ENCODE measurements around the gene MT1H. TPM values are rescaled to one million over a fixed set of nuclear protein-coding genes. Genes with fewer than 3 reads are reported as not detected.
"Not testable (repeated sequence)": the region's sequence is repeated elsewhere in the genome, so short reads cannot be mapped to it uniquely, and the experiment has no call there.

The MT1H gene
- 100 to 1,000 TPM in 1 of 12 donors, 10 to 100 TPM in 1, 1 to 10 TPM in 2, not detected in 8; 1.1 to 179 (median 5.6) TPM for polyA plus RNA-seq (ENCODE audit: insufficient read length in 12 of 12)
- long read RNA-seq, donor 1, transcript MT1H-202 (2 exons, 697 nt), result minor isoform, 14 of 746 reads
- long read RNA-seq, donor 1, transcript MT1H-201 (3 exons, 397 nt), result major isoform, 639 of 746 reads
- long read RNA-seq, donor 1, partial matches to known transcripts, result 10 of 746 reads
- long read RNA-seq, donor 1, other reads (novel, unspliced or antisense), result 83 of 746 reads
- long read RNA-seq, donor 2, partial matches to known transcripts, result 0 of 1 reads
- long read RNA-seq, donor 2, other reads (novel, unspliced or antisense), result 0 of 1 reads
- long read RNA-seq, donor 3, result 0 reads
- long read RNA-seq, donor 4, result 0 reads
- long read RNA-seq, donor 5, result 0 reads
- long read RNA-seq, donor 6, result 0 reads
- long read RNA-seq, donor 7, result 0 reads
- long read RNA-seq, donor 8, partial matches to known transcripts, result 0 of 3 reads
- long read RNA-seq, donor 8, other reads (novel, unspliced or antisense), result 0 of 3 reads
- long read RNA-seq, donor 9, result 0 reads
- long read RNA-seq, donor 10, partial matches to known transcripts, result 0 of 1 reads
- long read RNA-seq, donor 10, other reads (novel, unspliced or antisense), result 0 of 1 reads
- long read RNA-seq, donor 11, partial matches to known transcripts, result 0 of 1 reads
- long read RNA-seq, donor 11, other reads (novel, unspliced or antisense), result 0 of 1 reads

- no peak for DNase-seq
Measured at GRCh38 chr16:56669005-56669839, at the start of gene MT1H. TSS of gene MT1H (plus strand) at chr16:56669814. CDS start at chr16:56669885, 71 bp downstream.

- no peak for DNase-seq
Measured at GRCh38 chr16:56620339-56620897, 49.2 kb upstream of the MT1H start.

- DNase-seq, result not testable (repeated sequence)
Measured at GRCh38 chr16:56621665-56622445, 47.8 kb upstream of the MT1H start.

- not testable (repeated sequence) for DNase-seq
Measured at GRCh38 chr16:56623184-56623583, 46.4 kb upstream of the MT1H start.

GRCh38 chr16:56623637-56624036 lies 46.0 kb upstream of the MT1H start:
- no peak for DNase-seq

- DNase-seq, result no peak
Measured at GRCh38 chr16:56625140-56625942, 44.3 kb upstream of the MT1H start, which contains the start of gene MT1E. TSS of gene MT1E (plus strand) at chr16:56625781. CDS start at chr16:56625852, 71 bp downstream.

GRCh38 chr16:56625943-56626654 lies 43.5 kb upstream of the MT1H start:
- no peak for DNase-seq

- no peak for DNase-seq
Measured at GRCh38 chr16:56626685-56627084, 42.9 kb upstream of the MT1H start.

- no peak for DNase-seq
Measured at GRCh38 chr16:56628486-56629350, 40.9 kb upstream of the MT1H start.

GRCh38 chr16:56629531-56629930 lies 40.1 kb upstream of the MT1H start:
- DNase-seq, result no peak

- DNase-seq, result no peak
Measured at GRCh38 chr16:56630134-56630533, 39.5 kb upstream of the MT1H start.

- DNase-seq, result no peak
Measured at GRCh38 chr16:56631197-56631596, 38.4 kb upstream of the MT1H start.

GRCh38 chr16:56631832-56632155 lies 37.8 kb upstream of the MT1H start:
- no peak for DNase-seq

GRCh38 chr16:56632156-56632847 lies 37.3 kb upstream of the MT1H start, which contains the start of gene MT1M:
TSS of gene MT1M (plus strand) at chr16:56632659. CDS start at chr16:56632732, 73 bp downstream.
- no peak for DNase-seq

GRCh38 chr16:56632848-56633365 lies 36.7 kb upstream of the MT1H start:
- DNase-seq, result no peak

- no peak for DNase-seq
Measured at GRCh38 chr16:56633535-56633934, 36.1 kb upstream of the MT1H start.

GRCh38 chr16:56634715-56635440 lies 34.7 kb upstream of the MT1H start:
- no peak for DNase-seq

Data from muscle of arm (tissue), 14 donors.